Measurements from ENCODE around the gene GPR62. TPM values are rescaled to one million over a fixed set of nuclear protein-coding genes. Genes with fewer than 3 reads are reported as not detected.
"Not testable (repeated sequence)": the region's sequence is repeated elsewhere in the genome, so short reads cannot be mapped to it uniquely, and the experiment has no call there.

The GPR62 gene
- total and polyA plus RNA-seq, 9 of the 15 experiments (the other 6 are each of a cell fraction or from before 2014, with no cell fraction given) = not detected

GRCh38 chr3:51928438-51928837 lies 26.7 kb upstream of the GPR62 start (continued):
- TF ChIP-seq RBBP5 (IDR thresholded peaks at IDR 0.05; ENCODE audit: borderline replicate concordance, insufficient read depth, low read length, poor library complexity, severe bottlenecking) = no peak
- no peak for TF ChIP-seq HDAC1 (IDR thresholded peaks at IDR 0.05)
- TF ChIP-seq ZNF407 (IDR thresholded peaks at IDR 0.05; ENCODE audit: low read depth) = no peak
- no peak for TF ChIP-seq RFX7 (CRISPR knock-in tag; IDR thresholded peaks at IDR 0.05)
- no peak for TF ChIP-seq CTBP1 (IDR thresholded peaks at IDR 0.05; ENCODE audit: borderline replicate concordance)
- no peak for TF ChIP-seq ZBTB49 (CRISPR knock-in tag; IDR thresholded peaks at IDR 0.05; ENCODE audit: borderline replicate concordance)

GRCh38 chr3:51928981-51929380 lies 26.2 kb upstream of the GPR62 start:
- ATAC-seq; H3K4me3 ChIP-seq; DNase-seq (ENCODE audit: extremely low read depth in 1 of 4, low spot score in 3 of 4); H3K27me3 ChIP-seq (ENCODE audit: control insufficient read depth in 2 of 2, insufficient read depth in 2 of 2, low read length in 2 of 2); H3K27ac ChIP-seq (ENCODE audit: extremely low read depth, low read depth, low read length); H3K9me1 ChIP-seq (ENCODE audit: control insufficient read depth, insufficient read depth, low read length); FAIRE-seq; H3K9ac ChIP-seq (ENCODE audit: insufficient read depth in 1 of 2, low read depth in 2 of 2, low read length in 2 of 2); CTCF ChIA-PET (ENCODE audit: low intra/inter-chr PET ratio); intact Hi-C loops (cut with micrococcal nuclease); H3K9me3 ChIP-seq (replicated peaks; ENCODE audit: control insufficient read depth, insufficient read depth, low read depth, low read length); H2AFZ ChIP-seq (ENCODE audit: low read depth, low read length); H4K20me1 ChIP-seq (replicated peaks; ENCODE audit: control insufficient read depth, insufficient read depth, low read length); BruUV-seq (replicated peaks); in situ Hi-C loops (cut with MboI); H3K4me1 ChIP-seq (replicated peaks in 1 of 2; ENCODE audit: control insufficient read depth in 2 of 2, insufficient read depth in 2 of 2, low read length in 2 of 2); H3K4me2 ChIP-seq (ENCODE audit: insufficient read depth, low read length); H3K79me2 ChIP-seq (ENCODE audit: control insufficient read depth, insufficient read depth, low read length): not testable (repeated sequence)
- H3K36me3 ChIP-seq (ENCODE audit: control insufficient read depth, insufficient read depth, low read length) = peaks cover 10% of the 10 kb centered on the region; the same call in 1 of the 3 replicates
- POLR2A ChIA-PET = interaction anchor here (1.0 kb wide), 1 partner anchor 12 kb away, joined by 6 read pairs; the partner anchor contains the start of gene RRP9
- 33% methylated on average over 2 of the region's 3 CpGs for WGBS (ENCODE audit: insufficient coverage, low coverage, missing lambda C conversion rate)

All from K562 (cell line).